Esophagus squamous epithelium (tissue), 4 donors: Measurements from ENCODE around the gene TMEM258.

Experiments
- CTCF ChIP-seq, 6 experiments: fragments of 450-650 bp in 4 of 6; fragments of 200-600 bp in 2 of 6; sonication (generic) in 2 of 6; IDR thresholded peaks; one replicate each; pipeline ENCODE4 v1.5.1; 2016 to 2019; ENCODE audit warnings: antibody characterized with exemption in 6 of 6, mild to moderate bottlenecking in 4 of 6, moderate library complexity in 4 of 6
- POLR2A ChIP-seq, 4 donors: fragments of 450-650 bp; IDR thresholded peaks; one replicate each; pipeline ENCODE4 v1.6.1; 2017; ENCODE audit warnings: antibody characterized with exemption in 4 of 4, mild to moderate bottlenecking in 4 of 4, moderate library complexity in 3 of 4

- no peak for TF ChIP-seq CTCF (IDR thresholded peaks at IDR 0.05)
- TF ChIP-seq POLR2A (IDR thresholded peaks at IDR 0.05) = no peak
Measured at GRCh38 chr11:61746442-61747191, 45.8 kb downstream of the TMEM258 start.
